ENCODE data around the gene SRGAP2C.
"Not testable (repeated sequence)": the region's sequence is repeated elsewhere in the genome, so short reads cannot be mapped to it uniquely, and the experiment has no call there.

The SRGAP2C gene

DNA sequence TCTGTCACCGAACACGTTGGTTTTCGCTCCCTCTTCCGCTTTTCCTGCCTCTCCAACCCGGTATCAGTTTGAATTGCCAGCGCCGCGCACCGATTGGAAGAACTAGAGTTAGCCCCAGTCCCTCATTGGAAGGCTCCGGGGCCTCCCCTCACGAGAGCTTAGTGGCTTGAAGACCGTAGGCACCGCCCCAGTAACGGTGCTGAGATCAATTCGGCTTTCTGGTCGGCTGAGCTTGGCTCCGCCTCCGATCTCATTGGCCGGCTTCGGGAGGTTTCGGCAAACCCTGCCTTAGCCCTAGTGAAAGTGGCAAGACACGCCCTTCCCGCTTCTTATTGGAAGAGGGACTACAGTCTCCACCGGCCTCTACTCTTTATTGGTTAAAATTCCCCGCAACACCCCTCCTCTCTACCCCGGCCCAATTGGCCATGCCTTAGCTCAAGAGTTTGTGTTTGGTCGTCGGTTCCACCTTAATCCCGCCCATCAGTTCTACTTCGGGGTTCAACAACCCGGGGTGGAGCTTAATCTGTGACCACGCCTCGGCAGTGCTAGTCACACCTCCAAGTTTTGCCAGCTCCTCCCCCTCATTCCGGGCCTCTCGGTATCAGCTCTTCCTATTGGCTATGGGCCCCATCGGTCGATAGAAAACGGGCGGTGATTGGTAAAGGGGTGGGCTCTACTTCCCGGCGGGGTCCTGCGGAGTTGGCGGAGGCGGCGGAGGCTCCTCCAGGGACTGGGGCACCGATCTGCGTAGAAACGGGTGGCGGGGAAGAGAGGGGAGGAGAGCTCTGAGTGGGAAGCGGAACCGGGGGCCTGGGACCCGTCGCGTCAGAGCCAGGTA, at the start of gene SRGAP2C, which contains the start of gene FAM72B:
TSS of gene SRGAP2C (plus strand) at position 686 of the 838 bp plus-strand sequence. CDS start 2,472 bp downstream, outside the sequence.
TSS of gene FAM72B (minus strand) at position 51 of the 838 bp plus-strand sequence. CDS start 851 bp downstream, outside the sequence.
- peak; percentile 99 for DNase-seq

GRCh38 chr1:121140393-121140792, 44.4 kb upstream of the SRGAP2C start:
- DNase-seq, result not testable (repeated sequence)

GRCh38 chr1:121148489-121149190, 36.1 kb upstream of the SRGAP2C start:
- not testable (repeated sequence) for DNase-seq

GRCh38 chr1:121151294-121151693, 33.5 kb upstream of the SRGAP2C start:
- DNase-seq, result not testable (repeated sequence)

- DNase-seq, result not testable (repeated sequence)
These were observed 32.0 kb upstream of the SRGAP2C start for GRCh38 chr1:121152788-121153187.

DNA sequence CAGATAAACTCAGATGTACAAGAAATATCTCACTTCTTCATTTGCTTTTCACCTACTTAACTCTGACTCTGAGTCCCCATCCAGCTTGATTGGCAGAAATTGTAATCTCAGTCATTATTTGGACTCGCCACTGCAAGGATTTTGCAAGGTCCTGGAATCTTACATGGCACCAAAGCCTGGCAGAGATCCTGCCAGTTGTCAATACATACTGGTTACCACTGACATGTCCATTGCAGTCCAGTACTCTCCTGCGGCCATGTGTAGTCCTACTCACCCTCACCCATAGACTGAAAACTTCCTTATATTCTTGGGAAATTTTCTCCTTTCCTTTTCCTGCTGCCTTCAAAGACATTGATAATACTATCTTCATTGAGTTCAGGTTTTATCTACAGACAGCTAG, 30.0 kb upstream of the SRGAP2C start:
- not testable (repeated sequence) for DNase-seq

DNA sequence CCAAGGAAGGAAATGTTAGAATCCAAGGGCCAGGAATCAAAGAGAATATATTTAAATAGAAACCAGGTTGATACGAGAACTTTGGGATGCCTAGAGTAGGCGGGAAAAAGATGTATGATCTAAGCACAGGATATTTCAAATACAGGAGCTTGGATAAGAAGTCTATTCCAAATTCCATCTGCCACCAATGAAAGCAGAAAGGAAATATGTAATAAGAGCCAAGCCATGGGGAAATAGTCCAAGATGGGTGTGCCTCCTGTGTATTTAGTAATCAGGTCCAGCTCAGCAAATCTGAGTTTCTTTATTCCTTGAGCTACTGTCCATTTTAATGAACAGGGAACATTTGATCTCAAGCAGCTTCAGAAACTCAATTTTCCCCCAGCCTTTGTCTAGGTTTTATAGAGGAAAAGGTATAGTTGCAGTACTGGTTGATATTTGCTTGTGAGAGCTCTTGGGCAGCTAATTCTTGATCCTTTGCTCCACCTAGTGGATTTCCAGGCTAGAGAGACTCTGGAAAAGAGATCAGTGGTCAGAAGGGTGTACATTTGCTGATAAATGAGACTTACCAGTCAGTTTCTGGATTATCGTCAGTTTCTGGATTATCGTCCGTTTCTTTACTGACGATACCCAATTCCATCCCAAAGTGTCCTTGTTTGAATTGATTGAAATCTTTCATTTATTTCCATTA, 29.0 kb upstream of the SRGAP2C start:
- DNase-seq, result peak; percentile 72

GRCh38 chr1:121156958-121157603, 27.7 kb upstream of the SRGAP2C start:
- DNase-seq, result not testable (repeated sequence)

DNA sequence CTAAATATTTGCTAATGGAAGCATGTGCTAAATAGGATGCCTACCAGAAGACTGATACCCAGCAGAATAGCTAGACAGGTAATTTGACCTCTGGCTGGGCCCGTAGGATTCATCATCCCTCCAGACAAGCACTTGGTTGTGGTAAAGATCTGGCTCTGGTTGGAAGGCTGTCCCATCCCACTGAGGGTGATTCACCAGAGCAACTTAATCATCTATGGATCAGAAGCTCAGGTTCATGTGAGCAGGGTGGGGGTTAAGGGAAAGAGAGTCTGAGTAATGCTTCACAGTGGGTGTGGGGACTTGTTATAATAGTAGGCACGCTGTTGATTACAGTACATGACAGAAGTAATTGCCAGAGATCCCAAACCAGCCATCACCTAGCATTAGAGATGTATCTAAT, 27.2 kb upstream of the SRGAP2C start:
- DNase-seq, result not testable (repeated sequence)

- peak; percentile 31 for DNase-seq
These were observed 24.7 kb upstream of the SRGAP2C start for GRCh38 chr1:121160118-121160517.

- not testable (repeated sequence) for DNase-seq
These were observed 23.4 kb upstream of the SRGAP2C start for GRCh38 chr1:121161199-121161901.

DNA sequence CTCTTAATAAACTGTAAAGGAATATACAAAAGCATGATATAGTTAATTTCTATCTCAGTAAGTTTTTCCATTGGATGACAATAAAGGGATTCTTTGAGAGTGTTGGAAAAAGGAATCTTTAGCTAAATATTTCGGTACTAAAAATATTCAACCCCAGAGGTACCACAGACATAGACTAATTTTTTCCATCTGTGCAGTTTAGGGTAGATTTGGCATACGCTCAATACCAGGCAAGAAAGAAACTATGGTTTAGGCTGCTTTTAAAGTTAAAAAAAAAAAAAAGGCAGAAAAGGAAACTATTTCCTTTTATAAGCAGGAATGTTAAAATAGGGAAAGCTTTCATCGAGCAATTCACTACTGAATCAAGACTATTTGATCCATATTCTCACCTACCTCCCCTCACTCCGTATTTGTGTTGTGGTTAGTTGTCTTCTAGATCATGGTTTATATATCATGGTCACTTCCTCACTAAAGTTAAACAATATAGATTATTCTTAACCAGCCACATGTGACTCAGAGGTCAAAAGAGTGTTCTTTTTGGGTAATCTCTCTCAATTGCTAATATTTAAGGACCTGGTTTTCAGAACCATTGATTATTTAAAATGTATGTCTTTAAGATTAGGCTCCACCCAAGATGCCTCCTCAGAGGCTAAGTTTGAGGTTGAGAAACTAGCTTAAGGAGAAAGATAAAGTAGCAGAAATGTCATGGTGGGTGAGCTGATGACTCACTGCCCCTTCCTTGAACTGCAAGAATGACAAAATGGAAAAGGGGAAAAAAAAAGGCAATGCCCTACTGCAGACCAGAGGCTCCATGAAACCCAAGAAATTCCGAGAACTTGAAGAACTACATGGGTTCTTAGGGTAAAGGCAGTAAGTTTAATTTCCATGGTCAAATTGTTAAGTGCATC, 20.7 kb upstream of the SRGAP2C start:
- DNase-seq, result peak; percentile 84

DNA sequence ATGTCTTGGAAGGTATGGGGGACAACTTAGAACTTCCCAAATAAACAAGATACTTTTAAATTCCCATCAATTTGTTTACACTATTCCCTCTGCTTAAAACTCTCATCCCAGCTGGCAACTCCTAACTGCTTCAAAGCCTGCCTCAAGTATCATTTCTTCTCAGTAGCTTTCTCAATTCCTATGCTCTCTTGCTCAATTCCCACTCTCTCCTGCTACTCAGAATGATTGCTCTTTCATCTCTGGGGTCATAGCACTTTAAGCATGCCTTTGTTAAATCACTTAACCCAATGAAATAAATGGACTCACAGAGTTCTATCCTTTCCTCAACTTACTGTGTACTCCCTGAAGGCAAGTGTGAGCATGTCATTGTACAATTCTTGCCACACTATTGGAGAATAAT, 19.5 kb upstream of the SRGAP2C start:
- not testable (repeated sequence) for DNase-seq

DNA sequence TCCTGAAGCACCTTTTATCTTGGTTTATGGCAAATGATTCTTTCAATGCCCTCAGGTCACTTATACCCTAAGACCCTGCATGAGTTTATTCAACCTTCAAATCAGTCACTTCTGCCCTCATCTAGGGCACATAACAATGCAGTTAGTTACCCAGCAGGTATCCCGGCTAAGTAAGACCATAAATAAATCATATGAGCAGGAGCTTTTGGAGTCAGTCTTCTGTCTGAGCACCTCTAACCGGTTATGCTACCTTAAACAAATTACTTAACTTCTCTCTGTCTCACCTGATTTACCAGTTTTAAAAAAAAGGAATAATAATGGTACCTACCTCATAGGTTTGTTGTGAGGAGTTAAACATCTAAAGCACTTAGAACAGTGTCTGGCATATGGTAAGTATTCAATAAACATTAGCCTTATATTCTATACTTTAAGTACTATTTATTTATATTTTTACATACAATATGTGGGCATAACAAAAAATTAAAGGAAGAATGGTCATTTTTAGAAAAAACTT, 17.5 kb upstream of the SRGAP2C start:
- DNase-seq, result not testable (repeated sequence)

- DNase-seq, result not testable (repeated sequence)
These were observed 16.6 kb upstream of the SRGAP2C start for GRCh38 chr1:121168152-121168668.

- DNase-seq, result not testable (repeated sequence)
These were observed 8.1 kb upstream of the SRGAP2C start for GRCh38 chr1:121176649-121177048.

DNA sequence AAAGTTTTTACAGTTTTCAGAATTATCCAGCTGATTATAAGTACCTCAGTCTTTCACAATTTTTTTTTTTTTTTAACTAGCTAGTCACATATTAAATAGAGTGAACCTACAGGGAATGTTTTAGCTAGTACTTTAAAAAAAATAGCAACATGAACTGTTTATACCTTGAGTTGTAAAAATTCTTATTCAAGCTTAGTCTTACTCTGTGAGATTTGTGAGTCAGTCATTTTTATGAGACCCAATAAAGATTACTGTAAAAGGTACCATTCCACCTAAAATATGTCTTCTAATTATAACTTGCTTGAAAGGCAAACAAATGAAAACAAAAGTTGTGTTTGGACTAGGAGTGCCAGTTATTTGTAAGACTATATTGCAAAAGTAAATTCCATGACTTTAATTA, 6.6 kb upstream of the SRGAP2C start:
- not testable (repeated sequence) for DNase-seq

DNA sequence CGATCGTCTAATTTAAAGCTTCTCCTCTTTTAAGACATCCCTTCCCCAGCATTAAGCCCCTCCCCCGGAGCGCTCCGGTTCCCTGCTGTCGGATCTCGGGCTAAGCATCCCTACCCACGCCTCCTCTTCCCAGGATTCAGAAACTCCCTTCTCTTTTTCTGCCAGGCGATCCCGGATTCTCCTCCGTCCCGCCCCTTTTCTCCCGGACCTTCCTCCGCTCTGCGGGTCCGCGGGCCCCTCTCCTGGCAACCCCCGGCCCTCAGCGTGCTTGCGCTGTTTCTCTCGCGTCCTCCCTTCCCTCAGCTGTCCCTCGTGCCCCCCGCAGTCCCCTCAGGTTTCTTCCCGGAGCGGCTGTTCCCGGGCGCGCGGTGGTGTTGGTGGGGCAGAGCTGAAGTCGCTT, 908 bp upstream of the SRGAP2C start:
- DNase-seq, result not testable (repeated sequence)

- not testable (repeated sequence) for DNase-seq
These were observed 449 bp downstream of the SRGAP2C start for GRCh38 chr1:121185140-121185708.

- not testable (repeated sequence) for DNase-seq
These were observed 1.4 kb downstream of the SRGAP2C start for GRCh38 chr1:121186191-121186590.
